ENCODE data around the gene KRTAP5-1. TPM values are rescaled to one million over a fixed set of nuclear protein-coding genes. Genes with fewer than 3 reads are reported as not detected.

The KRTAP5-1 gene
- total RNA-seq, 1 experiment from 2014 or later, result not detected

- TF ChIP-seq, protein P1, sequence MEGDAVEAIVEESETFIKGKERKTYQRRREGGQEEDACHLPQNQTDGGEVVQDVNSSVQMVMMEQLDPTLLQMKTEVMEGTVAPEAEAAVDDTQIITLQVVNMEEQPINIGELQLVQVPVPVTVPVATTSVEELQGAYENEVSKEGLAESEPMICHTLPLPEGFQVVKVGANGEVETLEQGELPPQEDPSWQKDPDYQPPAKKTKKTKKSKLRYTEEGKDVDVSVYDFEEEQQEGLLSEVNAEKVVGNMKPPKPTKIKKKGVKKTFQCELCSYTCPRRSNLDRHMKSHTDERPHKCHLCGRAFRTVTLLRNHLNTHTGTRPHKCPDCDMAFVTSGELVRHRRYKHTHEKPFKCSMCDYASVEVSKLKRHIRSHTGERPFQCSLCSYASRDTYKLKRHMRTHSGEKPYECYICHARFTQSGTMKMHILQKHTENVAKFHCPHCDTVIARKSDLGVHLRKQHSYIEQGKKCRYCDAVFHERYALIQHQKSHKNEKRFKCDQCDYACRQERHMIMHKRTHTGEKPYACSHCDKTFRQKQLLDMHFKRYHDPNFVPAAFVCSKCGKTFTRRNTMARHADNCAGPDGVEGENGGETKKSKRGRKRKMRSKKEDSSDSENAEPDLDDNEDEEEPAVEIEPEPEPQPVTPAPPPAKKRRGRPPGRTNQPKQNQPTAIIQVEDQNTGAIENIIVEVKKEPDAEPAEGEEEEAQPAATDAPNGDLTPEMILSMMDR (IDR thresholded peaks at IDR 0.05; ENCODE audit: unreplicated experiment), result no peak
- Mint-ChIP-seq H3K4me1 (ENCODE audit: low read depth, unreplicated experiment) (peaks cover 18% of the 10 kb centered on the region), H3K9me3 (ENCODE audit: low read depth, unreplicated experiment) (no peaks in the 10 kb centered on the region), H3K36me3 (ENCODE audit: insufficient read depth, unreplicated experiment) (peaks cover 41% of the 10 kb centered on the region), H3K27ac (ENCODE audit: unreplicated experiment) (no peak overlapping the region), H3K4me3 (ENCODE audit: low read depth, unreplicated experiment) (no peak overlapping the region), H3K27me3 (ENCODE audit: unreplicated experiment) (no peaks in the 10 kb centered on the region)
- intact Hi-C loops (cut with micrococcal nuclease; ENCODE audit: unreplicated experiment), result no loop called here
- BruUV-seq (replicated peaks), result no TSS peak
- CTCF ChIA-PET, result no interaction called here
- no peak for DNase-seq
Observed at GRCh38 chr11:1563149-1563638, 21.9 kb downstream of the KRTAP5-1 start.

DNA sequence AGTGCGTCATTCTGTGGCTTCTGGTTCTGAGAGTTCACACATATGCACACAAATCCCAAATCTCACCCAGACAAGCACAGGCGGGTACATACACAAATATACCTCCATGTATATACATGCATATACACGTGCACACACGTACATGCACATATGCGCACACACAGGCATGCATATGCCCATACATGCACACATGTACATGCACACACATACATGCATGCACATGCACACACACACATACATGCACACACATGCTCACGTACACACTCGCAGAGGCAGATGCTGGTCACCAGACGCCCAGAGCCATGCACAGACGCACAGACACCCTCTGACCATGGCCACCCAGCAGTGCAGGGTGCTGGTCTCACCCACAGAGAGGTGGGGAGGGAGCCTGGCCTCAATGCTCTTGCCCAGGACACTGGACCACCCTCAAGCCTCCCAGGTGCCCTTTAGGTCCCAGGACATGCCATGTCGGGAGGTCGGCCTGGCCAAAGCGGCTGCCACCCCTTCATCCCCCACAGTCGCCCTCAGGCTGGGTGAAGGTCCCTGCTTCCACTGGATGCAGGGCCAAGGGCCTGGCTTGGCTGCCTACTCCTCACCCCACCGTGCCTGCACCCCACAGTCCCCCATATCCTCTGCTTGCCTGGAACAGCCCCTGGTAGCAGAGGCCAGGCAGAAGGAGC lies 22.5 kb downstream of the KRTAP5-1 start:
- no peaks in the 10 kb centered on the region for H3K9me3 Mint-ChIP-seq (ENCODE audit: low read depth, unreplicated experiment)
- H3K4me1 Mint-ChIP-seq (ENCODE audit: low read depth, unreplicated experiment), result peaks cover 18% of the 10 kb centered on the region
- H3K27ac Mint-ChIP-seq (ENCODE audit: unreplicated experiment), result no peak overlapping the region
- TF ChIP-seq, protein P1 (IDR thresholded peaks at IDR 0.05; ENCODE audit: unreplicated experiment), result no peak
- CTCF ChIA-PET, result no interaction called here
- H3K36me3 Mint-ChIP-seq (ENCODE audit: insufficient read depth, unreplicated experiment), result peaks cover 40% of the 10 kb centered on the region
- intact Hi-C loops (cut with micrococcal nuclease; ENCODE audit: unreplicated experiment), result no loop called here
- no TSS peak for BruUV-seq (replicated peaks)
- H3K27me3 Mint-ChIP-seq (ENCODE audit: unreplicated experiment), result no peaks in the 10 kb centered on the region
- DNase-seq, result no peak
- no peak overlapping the region for H3K4me3 Mint-ChIP-seq (ENCODE audit: low read depth, unreplicated experiment)

DNA sequence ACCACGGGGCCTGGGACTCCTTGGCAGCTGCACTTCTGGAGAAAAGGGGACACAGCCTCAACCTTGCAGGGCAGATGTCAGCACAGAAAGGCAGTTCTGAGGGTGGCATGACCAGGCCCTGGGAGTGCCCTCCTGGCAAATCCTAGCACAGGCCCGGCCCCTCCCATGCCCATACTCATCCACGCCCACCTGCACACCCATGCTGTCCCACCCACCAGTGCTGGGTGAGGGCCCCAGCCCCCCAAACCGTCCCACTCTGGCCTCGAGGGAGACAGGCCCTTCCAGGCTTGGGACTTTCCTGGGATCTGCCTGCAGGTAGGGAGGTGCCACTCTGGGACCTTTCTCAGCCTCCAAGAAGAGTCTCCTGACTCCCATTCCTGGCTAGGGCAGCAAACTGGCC lies 23.1 kb downstream of the KRTAP5-1 start:
- TF ChIP-seq, protein P1 (IDR thresholded peaks at IDR 0.05; ENCODE audit: unreplicated experiment), result no peak
- BruUV-seq (replicated peaks), result no TSS peak
- DNase-seq, result no peak
- Mint-ChIP-seq H3K4me1 (ENCODE audit: low read depth, unreplicated experiment) (peaks cover 18% of the 10 kb centered on the region), H3K36me3 (ENCODE audit: insufficient read depth, unreplicated experiment) (peaks cover 38% of the 10 kb centered on the region), H3K27ac (ENCODE audit: unreplicated experiment) (no peak overlapping the region), H3K4me3 (ENCODE audit: low read depth, unreplicated experiment) (no peak overlapping the region), H3K9me3 (ENCODE audit: low read depth, unreplicated experiment) (no peaks in the 10 kb centered on the region), H3K27me3 (ENCODE audit: unreplicated experiment) (no peaks in the 10 kb centered on the region)
- CTCF ChIA-PET, result no interaction called here
- intact Hi-C loops (cut with micrococcal nuclease; ENCODE audit: unreplicated experiment), result no loop called here

DNA sequence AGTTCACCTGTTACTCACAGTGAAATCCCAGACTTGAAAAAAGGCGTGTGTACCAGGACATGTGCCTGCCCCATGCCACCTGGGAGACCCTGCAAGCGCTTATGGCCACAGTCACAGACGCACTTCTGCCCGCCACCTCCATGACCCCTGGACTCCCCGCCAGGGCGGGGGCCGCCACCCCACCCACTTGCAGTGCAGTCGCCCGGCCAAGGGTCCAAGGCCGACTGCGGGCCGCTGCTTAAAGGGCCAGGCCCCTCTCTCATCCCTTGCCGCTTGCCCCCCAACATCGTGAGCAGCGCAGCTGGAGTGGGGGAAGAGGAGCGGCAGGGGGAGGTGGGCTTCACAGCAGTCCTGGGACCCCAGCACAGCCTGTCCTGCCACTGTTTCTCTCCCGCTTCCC lies 23.8 kb downstream of the KRTAP5-1 start:
- TF ChIP-seq, protein P1 (IDR thresholded peaks at IDR 0.05; ENCODE audit: unreplicated experiment), result no peak
- intact Hi-C loops (cut with micrococcal nuclease; ENCODE audit: unreplicated experiment), result no loop called here
- Mint-ChIP-seq H3K4me3 (ENCODE audit: low read depth, unreplicated experiment) (no peak overlapping the region), H3K9me3 (ENCODE audit: low read depth, unreplicated experiment) (no peaks in the 10 kb centered on the region), H3K27me3 (ENCODE audit: unreplicated experiment) (no peaks in the 10 kb centered on the region), H3K27ac (ENCODE audit: unreplicated experiment) (no peak overlapping the region), H3K4me1 (ENCODE audit: low read depth, unreplicated experiment) (peaks cover 18% of the 10 kb centered on the region), H3K36me3 (ENCODE audit: insufficient read depth, unreplicated experiment) (peaks cover 36% of the 10 kb centered on the region)
- no peak for DNase-seq
- no TSS peak for BruUV-seq (replicated peaks)
- CTCF ChIA-PET, result no interaction called here
